Right atrium auricular region (tissue), 2 donors: ENCODE results near the gene OMP. TPM values are rescaled to one million over a fixed set of nuclear protein-coding genes. Genes with fewer than 3 reads are reported as not detected.

Experiments
- DNase-seq: peaks from one replicate; pipeline ENCODE4 v3.0.0-alpha.2; 2019; ENCODE audit warnings: low spot score
- H3K27ac ChIP-seq, 2 donors: fragments of 200-600 bp; sonication (generic); 1 replicate in 1 of 2; 2 replicates in 1 of 2; pipeline ENCODE4 v1.5.1; 2016 to 2019
- H3K27me3 ChIP-seq, 2 donors: fragments of 200-600 bp; sonication (generic); one replicate each; pipeline versions ENCODE4 v1.5.1 to v1.6.0; 2017 to 2019
- H3K36me3 ChIP-seq: fragments of 200-600 bp; sonication (generic); one replicate; pipeline ENCODE4 v1.5.1; 2016
- H3K4me1 ChIP-seq, 2 donors: fragments of 200-600 bp; sonication (generic); one replicate each; pipeline versions ENCODE4 v1.5.1 to v1.6.0; 2017 to 2019
- H3K4me3 ChIP-seq, 2 donors: fragments of 200-600 bp; sonication (generic); 1 replicate in 1 of 2; 2 replicates in 1 of 2; pipeline ENCODE4 v1.5.1; 2017 to 2019; ENCODE audit warnings: mild to moderate bottlenecking in 1 of 2, moderate library complexity in 1 of 2
- H3K9me3 ChIP-seq, 2 donors: fragments of 200-600 bp; sonication (generic); one replicate each; pipeline ENCODE4 v1.5.1; 2019
- CTCF ChIP-seq, 2 donors: fragments of 200-600 bp; sonication (generic); IDR thresholded peaks; one replicate each; pipeline ENCODE4 v1.5.1; 2019; ENCODE audit warnings: antibody characterized with exemption in 2 of 2
- total RNA-seq, 2 donors: library from RNA; depleted of rRNA; stranded (reverse); fragments of >200 nt; gene quantifications; one replicate each; pipeline ENCODE4 v1.1.0, GENCODE V29; 2016

Gene OMP
- total RNA-seq, 2 donors from 2014 or later: not detected

DNA sequence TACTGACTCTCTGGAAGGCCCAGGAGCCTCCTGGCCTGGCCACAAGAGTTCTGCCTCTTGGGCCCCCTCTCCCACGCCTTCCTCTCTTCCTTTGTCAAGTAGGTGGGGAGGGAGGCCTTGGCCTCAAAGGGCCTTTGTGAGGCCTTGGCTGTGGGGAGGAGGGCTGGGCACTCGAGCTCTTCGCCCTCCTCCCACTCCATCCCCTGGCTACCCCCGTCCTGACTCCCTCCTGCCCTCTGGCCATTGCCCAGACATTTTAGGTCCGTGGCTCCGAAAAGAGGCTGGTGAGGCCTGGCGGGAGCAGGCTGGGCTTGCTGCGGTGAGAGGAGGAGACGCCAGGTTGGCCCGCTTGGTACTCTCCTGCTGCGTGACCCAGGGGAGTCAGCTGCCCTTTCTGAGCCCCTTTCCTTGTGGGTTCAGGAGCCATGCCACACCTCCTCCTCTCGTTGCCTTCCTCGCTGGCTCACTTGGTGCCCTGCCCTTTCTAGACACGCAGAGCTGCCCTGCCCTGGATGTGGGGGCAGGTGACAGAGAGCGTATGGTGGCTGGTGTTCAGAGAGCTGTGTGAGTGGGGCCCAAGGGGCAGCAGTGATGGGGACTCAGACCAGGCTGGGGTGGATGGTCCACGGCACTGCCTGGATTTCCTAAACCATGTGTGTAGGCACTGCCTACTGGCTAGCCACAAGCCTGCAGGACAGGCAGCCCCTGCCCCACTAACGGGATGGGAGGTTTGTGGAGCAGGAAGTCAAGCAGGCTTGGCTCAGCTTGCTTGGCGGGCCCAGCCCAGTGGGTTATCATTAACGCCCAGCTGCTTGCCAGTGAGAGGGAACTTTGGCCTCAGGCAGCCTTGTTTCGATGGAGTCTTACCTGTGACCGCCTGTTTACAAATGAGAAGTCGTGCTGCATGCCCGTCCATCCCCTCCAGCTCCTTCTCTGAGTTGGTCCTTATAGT is 15.8 kb upstream of the OMP start:
- Histone ChIP-seq H3K27ac (peak overlapping the region in 1 of 2 donors; percentile 16), H3K27me3 (no peaks in the 10 kb centered on the region), H3K9me3 (no peaks in the 10 kb centered on the region), H3K4me1 (peaks cover 0 to 25% of the 10 kb centered on the region in 2 donors), H3K36me3 (no peaks in the 10 kb centered on the region), H3K4me3 (no peak overlapping the region)
- no peak for TF ChIP-seq CTCF (IDR thresholded peaks at IDR 0.05)
- no peak for DNase-seq

GRCh38 chr11:77087723-77088225 is 14.9 kb upstream of the OMP start:
- Histone ChIP-seq H3K27me3 (no peaks in the 10 kb centered on the region), H3K27ac (no peak overlapping the region), H3K36me3 (no peaks in the 10 kb centered on the region), H3K4me3 (no peak overlapping the region), H3K4me1 (peaks cover 0 to 16% of the 10 kb centered on the region in 2 donors), H3K9me3 (no peaks in the 10 kb centered on the region)
- no peak for DNase-seq
- TF ChIP-seq CTCF (IDR thresholded peaks at IDR 0.05): no peak

- Histone ChIP-seq H3K4me3 (no peak overlapping the region), H3K27ac (no peak overlapping the region), H3K4me1 (peaks cover 0 to 10% of the 10 kb centered on the region in 2 donors), H3K36me3 (no peaks in the 10 kb centered on the region), H3K9me3 (no peaks in the 10 kb centered on the region), H3K27me3 (no peaks in the 10 kb centered on the region)
- TF ChIP-seq CTCF (IDR thresholded peaks at IDR 0.05): no peak
- DNase-seq: no peak
These were observed 14.2 kb upstream of the OMP start for GRCh38 chr11:77088236-77089003.

DNA sequence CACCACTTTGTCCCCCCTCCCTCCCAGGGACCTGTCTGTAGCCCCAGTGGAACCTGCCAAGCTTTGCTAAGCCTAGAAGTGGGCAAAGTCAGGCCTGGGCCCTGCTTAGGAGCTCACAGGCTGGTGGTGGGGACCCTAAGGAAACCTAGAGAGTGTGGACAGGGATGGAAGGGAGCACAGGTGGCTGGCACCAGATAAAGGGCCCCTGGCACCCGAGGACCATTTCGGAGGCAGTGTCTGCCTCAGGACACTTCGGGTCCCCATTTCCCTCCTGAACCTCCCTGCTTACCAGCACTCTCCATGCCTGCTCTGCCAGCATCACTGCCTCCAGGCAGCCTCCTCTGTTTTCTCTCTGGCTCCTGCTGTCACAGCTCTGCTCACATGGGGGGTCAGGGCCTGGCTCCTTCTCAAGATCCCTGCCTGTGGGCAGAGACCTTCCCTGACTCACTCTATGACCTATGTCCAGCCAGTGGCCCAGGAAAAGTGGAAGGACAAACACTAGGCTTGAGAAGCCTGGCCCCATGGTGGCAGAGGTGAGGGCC is 13.6 kb upstream of the OMP start:
- TF ChIP-seq CTCF (IDR thresholded peaks at IDR 0.05): no peak
- Histone ChIP-seq H3K27me3 (no peaks in the 10 kb centered on the region), H3K9me3 (no peaks in the 10 kb centered on the region), H3K4me1 (peaks cover 0 to 10% of the 10 kb centered on the region in 2 donors), H3K36me3 (no peaks in the 10 kb centered on the region), H3K27ac (no peak overlapping the region), H3K4me3 (no peak overlapping the region)
- no peak for DNase-seq

DNA sequence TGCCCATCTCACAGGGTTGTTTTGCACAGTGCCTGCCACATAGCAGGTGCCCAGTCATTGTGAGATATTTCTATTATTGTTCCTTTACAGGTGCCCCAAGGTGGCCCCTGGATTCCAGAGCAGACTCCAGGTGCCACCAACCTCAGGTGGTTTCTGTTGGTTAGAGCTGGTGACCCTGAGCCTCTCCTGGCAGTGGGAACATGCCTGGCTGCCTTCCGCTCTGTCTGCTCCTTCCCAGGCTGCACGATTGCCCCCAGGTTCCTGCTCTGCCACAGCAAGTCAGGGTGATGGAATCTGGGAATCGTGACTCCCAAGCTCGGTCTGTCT is 12.6 kb upstream of the OMP start:
- no peak for TF ChIP-seq CTCF (IDR thresholded peaks at IDR 0.05)
- H3K27ac ChIP-seq: no peak overlapping the region
- DNase-seq: no peak
- H3K4me3 ChIP-seq: no peak overlapping the region
- H3K9me3 ChIP-seq: no peaks in the 10 kb centered on the region
- H3K27me3 ChIP-seq: no peaks in the 10 kb centered on the region
- H3K36me3 ChIP-seq: no peaks in the 10 kb centered on the region
- peaks cover 0 to 10% of the 10 kb centered on the region in 2 donors for H3K4me1 ChIP-seq
